SK-N-SH treated with all-trans-retinoic acid at 6 μM for 48 hours (cell line): ENCODE measurements around the gene GCNT2.

ENCODE experiments used
- ZFP30 ChIP-seq: fragments of 450-650 bp; formaldehyde crosslinking; IDR thresholded peaks from 2 replicates; pipeline ENCODE4 v1.5.0; 2022; ENCODE audit warnings: mild to moderate bottlenecking, moderate library complexity
- ZNF70 ChIP-seq: fragments of 450-650 bp; formaldehyde crosslinking; IDR thresholded peaks from 2 replicates; pipeline ENCODE4 v1.5.0; 2020; ENCODE audit warnings: mild to moderate bottlenecking, moderate library complexity

- TF ChIP-seq ZFP30, result no peak
- TF ChIP-seq ZNF70, result no peak
Observed at GRCh38 chr6:10507298-10507697, 13.9 kb upstream of the GCNT2 start.
